ENCODE measurements around the gene SNX1. TPM values are rescaled to one million over a fixed set of nuclear protein-coding genes. Genes with fewer than 3 reads are reported as not detected.

SNX1 gene
- total RNA-seq, 1 donor from 2014 or later, result 111 TPM

Other genes with a start within 250 kb of the SNX1 start
- 31.8 TPM for gene DAPK2, start 49.5 kb upstream of the SNX1 start, total RNA-seq
- 46.9 TPM for gene CIAO2A, start 2.1 kb upstream of the SNX1 start, total RNA-seq
- gene SNX22, start 55.7 kb downstream of the SNX1 start, total RNA-seq, result 1.5 TPM
- 121 TPM for gene PPIB, start 67.0 kb downstream of the SNX1 start, total RNA-seq

All from cardiac septum (tissue), 1 donor.